Right lobe of liver (tissue), 4 donors: ENCODE measurements around the gene PRKAR1B.

Experiments
- POLR2A ChIP-seq: fragments of 450-650 bp; IDR thresholded peaks from one replicate; pipeline ENCODE4 v1.6.1; 2017; ENCODE audit warnings: antibody characterized with exemption, mild to moderate bottlenecking
- TF ChIP-seq, protein P1 (sequence below), 4 donors: fragments of 200-600 bp in 3 of 4; fragments of 450-650 bp in 1 of 4; IDR thresholded peaks; one replicate each; pipeline versions ENCODE4 v1.5.1 to v1.8.0; 2016 to 2022; ENCODE audit warnings: antibody characterized with exemption in 4 of 4, mild to moderate bottlenecking in 2 of 4
- donor health status: DM: no; HTN: no; CAD: no.
- donor health status: DM: no; HTN: no; CAD: no.
- donor health status: DM: no; HTN: yes; CAD: no.

DNA sequence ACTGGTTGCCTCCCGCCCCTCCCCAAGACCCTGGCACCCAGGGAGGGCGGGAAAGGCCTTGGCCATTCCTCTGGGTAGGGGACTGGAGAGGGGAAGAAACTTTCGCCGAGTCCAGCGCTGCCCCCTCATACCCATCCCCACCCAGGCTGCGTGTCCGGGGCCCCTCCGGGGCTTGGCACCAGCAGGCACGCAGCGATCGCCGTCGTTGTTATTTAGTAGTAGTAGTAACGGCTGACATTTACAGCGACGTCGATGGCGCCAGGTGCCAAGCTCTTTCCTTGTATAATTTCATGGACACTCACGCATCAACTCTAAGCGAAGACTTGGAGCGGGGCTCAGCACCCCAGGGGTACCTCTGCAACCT lies 204.1 kb downstream of the PRKAR1B start:
- TF ChIP-seq, protein P1, sequence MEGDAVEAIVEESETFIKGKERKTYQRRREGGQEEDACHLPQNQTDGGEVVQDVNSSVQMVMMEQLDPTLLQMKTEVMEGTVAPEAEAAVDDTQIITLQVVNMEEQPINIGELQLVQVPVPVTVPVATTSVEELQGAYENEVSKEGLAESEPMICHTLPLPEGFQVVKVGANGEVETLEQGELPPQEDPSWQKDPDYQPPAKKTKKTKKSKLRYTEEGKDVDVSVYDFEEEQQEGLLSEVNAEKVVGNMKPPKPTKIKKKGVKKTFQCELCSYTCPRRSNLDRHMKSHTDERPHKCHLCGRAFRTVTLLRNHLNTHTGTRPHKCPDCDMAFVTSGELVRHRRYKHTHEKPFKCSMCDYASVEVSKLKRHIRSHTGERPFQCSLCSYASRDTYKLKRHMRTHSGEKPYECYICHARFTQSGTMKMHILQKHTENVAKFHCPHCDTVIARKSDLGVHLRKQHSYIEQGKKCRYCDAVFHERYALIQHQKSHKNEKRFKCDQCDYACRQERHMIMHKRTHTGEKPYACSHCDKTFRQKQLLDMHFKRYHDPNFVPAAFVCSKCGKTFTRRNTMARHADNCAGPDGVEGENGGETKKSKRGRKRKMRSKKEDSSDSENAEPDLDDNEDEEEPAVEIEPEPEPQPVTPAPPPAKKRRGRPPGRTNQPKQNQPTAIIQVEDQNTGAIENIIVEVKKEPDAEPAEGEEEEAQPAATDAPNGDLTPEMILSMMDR (IDR thresholded peaks at IDR 0.05): no peak
- no peak for TF ChIP-seq POLR2A
